Endothelial cell of umbilical vein (primary cell): ENCODE results near the gene ASB10.

Experiments used
- EZH2 ChIP-seq: IDR thresholded peaks from 2 replicates; pipeline ENCODE4 v1.6.1; 2012; ENCODE audit warnings: borderline replicate concordance, low read depth, mild to moderate bottlenecking, moderate library complexity, low read length, inconsistent platforms; ENCODE audit not compliant: severe bottlenecking
- GATA2 ChIP-seq: IDR thresholded peaks from 2 replicates; pipeline ENCODE4 v1.7.0; 2011; ENCODE audit warnings: low read depth, mild to moderate bottlenecking, moderate library complexity, mixed read lengths, low read length; ENCODE audit not compliant: insufficient read length, insufficient read depth
- MYC ChIP-seq: IDR thresholded peaks from one replicate; pipeline ENCODE4 v1.6.1; 2011; ENCODE audit warnings: mild to moderate bottlenecking, low read depth, low read length
- POLR2A ChIP-seq: IDR thresholded peaks from 2 replicates; pipeline ENCODE4 v1.6.1; 2012; ENCODE audit warnings: low read depth, mild to moderate bottlenecking, control low read depth, low read length
- POLR2AphosphoS5 ChIP-seq: IDR thresholded peaks from 2 replicates; pipeline ENCODE4 v1.6.1; 2012; ENCODE audit warnings: low read depth, mild to moderate bottlenecking, control low read depth, low read length, moderate library complexity; ENCODE audit not compliant: insufficient read depth
- TF ChIP-seq, protein P1 (sequence below), 2 donors: IDR thresholded peaks; 1 replicate in 1 of 2; 2 replicates in 1 of 2; pipeline ENCODE4 v1.5.1; 2011; ENCODE audit warnings: low read length in 2 of 2, mild to moderate bottlenecking in 2 of 2, moderate library complexity in 2 of 2, control low read depth in 1 of 2, inconsistent platforms in 1 of 2, low read depth in 1 of 2; ENCODE audit not compliant: insufficient read depth in 1 of 2; ENCODE audit errors: extremely low read depth in 1 of 2
- TF ChIP-seq, protein P2 (sequence below): IDR thresholded peaks from 2 replicates; pipeline ENCODE4 v1.6.1; 2011; ENCODE audit not compliant: insufficient read depth, insufficient read length

GRCh38 chr7:151233804-151234203, 46.8 kb upstream of the ASB10 start:
- TF ChIP-seq, protein P1, sequence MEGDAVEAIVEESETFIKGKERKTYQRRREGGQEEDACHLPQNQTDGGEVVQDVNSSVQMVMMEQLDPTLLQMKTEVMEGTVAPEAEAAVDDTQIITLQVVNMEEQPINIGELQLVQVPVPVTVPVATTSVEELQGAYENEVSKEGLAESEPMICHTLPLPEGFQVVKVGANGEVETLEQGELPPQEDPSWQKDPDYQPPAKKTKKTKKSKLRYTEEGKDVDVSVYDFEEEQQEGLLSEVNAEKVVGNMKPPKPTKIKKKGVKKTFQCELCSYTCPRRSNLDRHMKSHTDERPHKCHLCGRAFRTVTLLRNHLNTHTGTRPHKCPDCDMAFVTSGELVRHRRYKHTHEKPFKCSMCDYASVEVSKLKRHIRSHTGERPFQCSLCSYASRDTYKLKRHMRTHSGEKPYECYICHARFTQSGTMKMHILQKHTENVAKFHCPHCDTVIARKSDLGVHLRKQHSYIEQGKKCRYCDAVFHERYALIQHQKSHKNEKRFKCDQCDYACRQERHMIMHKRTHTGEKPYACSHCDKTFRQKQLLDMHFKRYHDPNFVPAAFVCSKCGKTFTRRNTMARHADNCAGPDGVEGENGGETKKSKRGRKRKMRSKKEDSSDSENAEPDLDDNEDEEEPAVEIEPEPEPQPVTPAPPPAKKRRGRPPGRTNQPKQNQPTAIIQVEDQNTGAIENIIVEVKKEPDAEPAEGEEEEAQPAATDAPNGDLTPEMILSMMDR (IDR thresholded peaks at IDR 0.05; ENCODE audit: extremely low read depth in 1 of 2, insufficient read depth in 1 of 2, low read depth in 1 of 2, low read length in 2 of 2) = no peak
- TF ChIP-seq POLR2AphosphoS5 = no peak
- no peak for TF ChIP-seq GATA2
- TF ChIP-seq EZH2 = no peak
- no peak for TF ChIP-seq POLR2A
- no peak for TF ChIP-seq MYC
- TF ChIP-seq, protein P2, sequence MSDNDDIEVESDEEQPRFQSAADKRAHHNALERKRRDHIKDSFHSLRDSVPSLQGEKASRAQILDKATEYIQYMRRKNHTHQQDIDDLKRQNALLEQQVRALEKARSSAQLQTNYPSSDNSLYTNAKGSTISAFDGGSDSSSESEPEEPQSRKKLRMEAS = no peak
